Measurements from ENCODE around the gene CHFR.

DNA sequence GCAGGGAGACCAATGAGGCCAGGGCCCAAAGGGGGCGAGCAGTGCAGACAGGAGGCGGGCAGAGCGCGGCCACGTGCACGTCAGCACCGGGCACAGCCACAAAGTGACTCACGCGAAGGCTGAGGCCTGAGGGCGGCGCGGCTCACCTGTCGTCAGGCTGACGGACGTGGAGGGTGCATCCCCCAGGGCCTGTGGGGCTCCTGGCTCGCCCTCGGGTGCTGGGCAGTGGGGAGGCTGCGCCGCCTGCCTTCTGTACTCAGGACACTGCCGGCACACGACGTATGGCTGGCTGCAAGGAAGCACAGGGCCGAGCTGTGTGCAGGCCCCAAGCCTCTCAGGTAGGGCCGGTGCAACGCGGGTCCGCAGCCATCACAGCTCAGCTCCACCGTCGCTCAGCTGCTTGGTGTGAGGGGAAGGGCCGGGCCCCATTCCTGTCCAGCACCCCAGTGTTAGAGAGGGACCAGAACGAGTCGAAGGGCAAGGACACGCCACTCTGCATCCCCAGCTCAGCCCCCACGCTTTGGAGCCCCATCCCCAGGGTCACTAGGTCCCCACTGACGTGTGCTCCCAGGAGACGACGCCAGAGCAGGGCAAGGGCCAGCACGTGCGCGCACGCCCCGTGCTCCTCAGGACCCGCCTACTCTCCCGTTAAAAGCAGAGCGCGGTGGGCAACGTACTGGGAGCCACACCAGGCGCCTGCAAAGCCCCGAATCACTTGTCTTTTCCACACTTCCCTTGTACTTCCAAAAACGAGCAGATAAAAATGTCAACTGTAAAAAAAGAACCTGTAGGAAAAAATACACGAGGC lies 33.9 kb downstream of the CHFR start:
- no peak for TF ChIP-seq EZH2 (IDR thresholded peaks at IDR 0.05; ENCODE audit: insufficient read depth, poor library complexity, severe bottlenecking)
- TF ChIP-seq EZH2phosphoT487 (IDR thresholded peaks at IDR 0.05; ENCODE audit: insufficient read depth, low read depth): no peak

All from GM23248 (cell line).